Ascending aorta (tissue), 2 donors: Measurements from ENCODE around the gene MPRIP. TPM values are rescaled to one million over a fixed set of nuclear protein-coding genes. Genes with fewer than 3 reads are reported as not detected.
A peak's percentile ranks its signal among the peaks of the same experiment; 100 is the strongest.

Experiments used
- DNase-seq, 2 donors: peaks; one replicate each; pipeline ENCODE4 v3.0.0-alpha.2; 2019; ENCODE audit warnings: low spot score in 2 of 2
- H3K27ac ChIP-seq, 2 donors: fragments of 200-600 bp; sonication (generic); one replicate each; pipeline ENCODE4 v1.5.1; 2016 to 2017; ENCODE audit warnings: mild to moderate bottlenecking in 1 of 2
- H3K27me3 ChIP-seq: fragments of 200-600 bp; sonication (generic); one replicate; pipeline ENCODE4 v1.5.1; 2017
- H3K36me3 ChIP-seq, 2 donors: fragments of 200-600 bp; sonication (generic); one replicate each; pipeline ENCODE4 v1.5.1; 2016
- H3K4me1 ChIP-seq, 2 donors: fragments of 200-600 bp; sonication (generic); one replicate each; pipeline ENCODE4 v1.5.1; 2016 to 2017; ENCODE audit warnings: mild to moderate bottlenecking in 1 of 2
- H3K4me3 ChIP-seq, 2 donors: fragments of 200-600 bp; sonication (generic); one replicate each; pipeline ENCODE4 v1.5.1; 2016 to 2017; ENCODE audit warnings: mild to moderate bottlenecking in 1 of 2
- H3K9me3 ChIP-seq, 2 donors: fragments of 200-600 bp; sonication (generic); one replicate each; pipeline ENCODE4 v1.5.1; 2016
- CTCF ChIP-seq, 3 experiments: fragments of 200-600 bp in 2 of 3; fragments of 450-650 bp in 1 of 3; sonication (generic) in 2 of 3; IDR thresholded peaks; one replicate each; pipeline ENCODE4 v1.5.1; 2016 to 2019; ENCODE audit warnings: antibody characterized with exemption in 3 of 3, mild to moderate bottlenecking in 1 of 3, moderate library complexity in 1 of 3
- intact Hi-C: fragments of 100-400 bp; cut with DNase I; formaldehyde crosslinking; loops from one replicate; pipeline ENCODE4 v1.15.1; 2023
- total RNA-seq: library from RNA; depleted of rRNA; stranded (reverse); fragments of >200 nt; gene quantifications from one replicate; pipeline ENCODE4 v1.1.0, GENCODE V29; 2016

Gene MPRIP
- total RNA-seq, 1 donor from 2014 or later = 246 TPM

GRCh38 chr17:17091856-17092756 lies 49.8 kb downstream of the MPRIP start:
- Histone ChIP-seq H3K4me3 (no peak overlapping the region), H3K9me3 (no peaks in the 10 kb centered on the region), H3K4me1 (peaks cover 13 to 31% of the 10 kb centered on the region in 2 donors), H3K27ac (no peak overlapping the region), H3K36me3 (peaks cover 0 to 21% of the 10 kb centered on the region in 2 donors), H3K27me3 (no peaks in the 10 kb centered on the region)
- no peak for TF ChIP-seq CTCF (IDR thresholded peaks at IDR 0.05)
- no peak for DNase-seq
- intact Hi-C loops = no loop called here

- no peak for TF ChIP-seq CTCF (IDR thresholded peaks at IDR 0.05)
- Histone ChIP-seq H3K4me3 (no peak overlapping the region), H3K27me3 (no peaks in the 10 kb centered on the region), H3K4me1 (peaks cover 20 to 47% of the 10 kb centered on the region in 2 donors), H3K36me3 (peaks cover 0 to 14% of the 10 kb centered on the region in 2 donors), H3K9me3 (no peaks in the 10 kb centered on the region), H3K27ac (peak overlapping the region; percentile 33 to 47)
- intact Hi-C loops = no loop called here
- no peak for DNase-seq
These were observed 51.5 kb downstream of the MPRIP start for GRCh38 chr17:17093764-17094163.

GRCh38 chr17:17096438-17097178 lies 54.4 kb downstream of the MPRIP start:
- no peak for TF ChIP-seq CTCF (IDR thresholded peaks at IDR 0.05)
- intact Hi-C loops = no loop called here
- Histone ChIP-seq H3K4me1 (peaks cover 20 to 53% of the 10 kb centered on the region in 2 donors), H3K27me3 (no peaks in the 10 kb centered on the region), H3K4me3 (no peak overlapping the region), H3K36me3 (no peaks in the 10 kb centered on the region), H3K9me3 (no peaks in the 10 kb centered on the region), H3K27ac (peak overlapping the region; percentile 44 to 59)
- no peak for DNase-seq

- no peak overlapping the region for H3K4me3 ChIP-seq
- H3K4me1 ChIP-seq = peaks cover 20 to 45% of the 10 kb centered on the region in 2 donors
- H3K36me3 ChIP-seq = peaks cover 0 to 4% of the 10 kb centered on the region in 2 donors
- no peak for DNase-seq
- H3K27me3 ChIP-seq = no peaks in the 10 kb centered on the region
- peak overlapping the region; percentile 44 to 62 for H3K27ac ChIP-seq
- intact Hi-C loops = no loop called here
- TF ChIP-seq CTCF (IDR thresholded peaks at IDR 0.05) = no peak
- H3K9me3 ChIP-seq = no peaks in the 10 kb centered on the region
These were observed 55.6 kb downstream of the MPRIP start for GRCh38 chr17:17097763-17098345.

- intact Hi-C loops = no loop called here
- no peaks in the 10 kb centered on the region for H3K27me3 ChIP-seq
- peak overlapping the region; percentile 44 to 62 for H3K27ac ChIP-seq
- DNase-seq = no peak
- H3K4me1 ChIP-seq = peaks cover 16 to 39% of the 10 kb centered on the region in 2 donors
- H3K36me3 ChIP-seq = peaks cover 0 to 4% of the 10 kb centered on the region in 2 donors
- no peak for TF ChIP-seq CTCF (IDR thresholded peaks at IDR 0.05)
- H3K9me3 ChIP-seq = no peaks in the 10 kb centered on the region
- H3K4me3 ChIP-seq = no peak overlapping the region
These were observed 56.4 kb downstream of the MPRIP start for GRCh38 chr17:17098551-17099179.
